Stimulated activated CD8-positive, alpha-beta memory T cell treated with anti-CD3 and anti-CD28 coated beads, Interleukin-15, amount 100 ng/mL, for 4 hours (primary cell): ENCODE data around the gene NEK6.

Experiments
- DNase-seq, 2 donors: peaks; one replicate each; pipeline ENCODE4 v3.0.0-alpha.2; 2020; ENCODE audit warnings: low read depth in 2 of 2

Gene NEK6

DNA sequence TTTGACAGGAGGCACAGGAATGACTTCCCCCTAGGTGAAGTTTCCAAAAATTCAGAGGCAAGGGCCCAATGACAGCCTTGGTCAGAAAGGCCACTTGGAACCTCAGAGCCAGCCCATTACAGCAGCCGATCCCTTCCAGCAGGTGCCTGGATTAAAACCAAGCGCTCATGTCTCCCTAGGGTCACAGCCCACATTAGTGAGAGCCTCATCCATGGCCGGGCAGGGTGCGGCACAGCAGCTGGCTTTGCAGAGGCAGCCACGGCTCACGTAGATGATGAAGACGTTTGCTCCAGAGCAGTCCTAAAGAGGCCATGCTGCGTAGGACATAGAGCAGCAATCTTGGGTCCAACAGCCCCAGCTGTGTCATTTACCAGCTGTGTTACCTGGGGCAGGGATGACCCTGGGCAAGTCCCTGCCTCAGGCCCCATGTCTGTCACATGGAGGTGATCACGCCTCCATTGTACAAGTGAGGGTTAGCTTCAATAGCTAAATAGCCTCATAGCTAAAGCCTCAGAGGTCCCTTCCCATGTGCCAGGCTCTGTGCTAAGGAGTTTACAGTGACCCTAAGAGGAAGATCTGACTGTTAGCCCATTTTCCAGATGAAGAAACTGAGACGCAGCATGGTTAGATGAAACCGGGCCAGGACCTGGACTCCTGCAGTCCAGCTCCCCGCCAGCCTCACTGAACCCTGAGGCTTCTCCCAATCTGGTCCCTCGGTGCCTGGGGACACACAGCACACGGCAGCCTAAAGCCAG is 39.2 kb downstream of the NEK6 start:
- DNase-seq: no peak

DNA sequence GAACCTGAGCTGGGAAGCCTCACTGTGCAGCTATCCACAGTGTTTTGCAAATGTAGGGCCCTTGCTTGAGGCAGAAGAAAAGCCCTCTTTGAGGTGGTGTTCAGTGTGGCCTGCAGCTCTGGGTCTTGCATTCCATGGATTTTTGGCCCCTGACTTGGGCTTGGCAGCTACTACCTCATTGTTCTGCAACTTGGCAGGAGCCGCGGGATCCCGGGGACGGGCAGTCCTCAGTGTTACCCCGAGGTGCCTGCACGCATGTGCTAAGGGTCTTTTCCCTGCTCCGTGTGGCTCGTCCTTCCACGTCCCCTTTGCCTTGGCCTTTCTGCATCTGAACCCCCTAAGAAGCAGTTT is 39.8 kb downstream of the NEK6 start:
- DNase-seq: no peak

DNA sequence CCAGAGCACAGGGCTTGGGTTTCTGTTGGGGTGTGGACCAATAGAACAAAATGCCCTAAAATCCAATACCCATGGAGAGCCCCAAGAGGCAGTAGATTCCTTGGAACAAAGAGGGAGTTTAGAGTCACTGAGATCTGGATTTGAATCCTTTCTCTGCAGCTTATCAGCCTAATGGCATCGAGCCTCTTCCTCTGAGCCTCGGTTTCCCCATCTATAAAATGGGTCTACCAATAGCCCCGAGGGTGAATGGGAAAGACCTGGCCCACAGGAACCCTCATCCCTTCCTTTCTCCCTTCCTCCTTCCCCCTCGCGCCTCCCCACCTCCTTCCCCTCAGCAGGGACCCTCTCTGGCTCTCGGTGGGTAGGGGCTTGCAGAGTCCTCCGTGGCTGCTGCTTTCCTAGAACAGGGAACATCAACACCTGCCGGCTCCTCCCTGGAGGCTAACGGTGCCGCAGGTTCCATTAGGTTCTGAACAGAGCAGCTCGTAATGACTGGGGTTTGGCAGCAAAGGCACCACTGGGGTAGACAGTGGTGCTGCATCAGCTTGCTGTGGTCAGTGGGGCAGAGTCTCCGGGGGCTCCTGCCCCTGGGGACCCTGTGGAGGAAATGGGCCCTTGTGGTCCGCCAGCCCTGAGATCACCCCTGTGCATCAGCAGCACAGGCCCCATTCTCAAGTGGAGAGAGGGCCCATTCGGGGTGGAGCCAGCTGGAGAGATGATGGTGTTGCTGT is 40.3 kb downstream of the NEK6 start:
- no peak for DNase-seq

DNA sequence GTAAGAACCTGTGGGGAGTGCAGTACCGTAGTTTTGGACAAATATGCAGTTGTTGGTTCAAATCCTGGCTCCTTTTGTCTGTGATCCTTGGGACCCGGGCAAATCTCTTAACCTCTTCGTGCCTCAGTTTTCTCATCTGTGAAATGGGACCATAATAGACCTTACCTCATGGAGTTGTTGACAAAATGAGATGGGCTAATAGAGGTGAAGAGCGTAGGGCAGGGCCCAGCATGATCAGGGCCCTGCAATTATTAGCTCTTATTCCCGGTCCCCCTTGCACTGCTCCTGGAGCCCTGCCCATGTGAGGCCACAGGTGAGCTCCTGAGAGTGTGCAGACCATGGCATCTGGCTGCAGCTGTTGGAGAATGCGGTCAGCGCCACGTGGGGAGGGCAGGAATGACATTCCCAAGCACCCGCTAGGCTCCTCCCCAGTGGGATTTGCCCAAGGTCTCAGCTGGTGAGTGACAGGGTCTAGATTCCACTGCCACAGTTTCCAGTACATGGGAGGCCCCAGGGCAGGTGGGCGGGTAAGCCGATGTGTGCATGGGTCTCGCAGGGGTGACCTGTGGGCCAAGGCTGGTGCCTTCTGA is 41.0 kb downstream of the NEK6 start:
- no peak for DNase-seq

DNA sequence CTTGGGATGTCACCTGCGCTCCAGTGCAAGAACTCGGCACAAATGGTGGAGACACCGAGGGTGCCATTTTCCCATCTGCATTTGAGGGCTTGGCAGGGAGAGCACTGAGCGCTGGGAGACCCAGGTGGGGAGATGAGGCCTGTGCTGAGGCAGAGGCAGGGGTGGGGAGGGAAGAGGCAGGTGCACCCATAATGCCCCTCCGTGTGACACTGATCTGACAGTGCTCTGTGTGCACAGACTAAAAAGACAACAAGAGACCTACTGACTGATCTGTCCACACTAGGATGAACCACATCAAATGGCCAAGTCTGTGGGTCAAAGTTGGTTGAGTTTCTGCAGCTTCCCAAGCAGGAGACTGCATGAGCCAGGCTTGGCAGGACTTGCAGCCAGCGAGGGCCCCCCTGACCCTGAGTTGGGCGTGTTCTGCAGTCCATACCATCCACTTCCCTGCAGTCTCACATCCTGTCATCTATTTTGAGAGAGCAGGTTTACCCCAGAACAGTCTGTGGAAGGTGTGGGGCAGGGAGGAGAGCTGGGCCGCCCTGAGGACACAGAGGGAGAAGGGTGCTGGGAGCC is 41.9 kb downstream of the NEK6 start:
- DNase-seq: no peak

DNA sequence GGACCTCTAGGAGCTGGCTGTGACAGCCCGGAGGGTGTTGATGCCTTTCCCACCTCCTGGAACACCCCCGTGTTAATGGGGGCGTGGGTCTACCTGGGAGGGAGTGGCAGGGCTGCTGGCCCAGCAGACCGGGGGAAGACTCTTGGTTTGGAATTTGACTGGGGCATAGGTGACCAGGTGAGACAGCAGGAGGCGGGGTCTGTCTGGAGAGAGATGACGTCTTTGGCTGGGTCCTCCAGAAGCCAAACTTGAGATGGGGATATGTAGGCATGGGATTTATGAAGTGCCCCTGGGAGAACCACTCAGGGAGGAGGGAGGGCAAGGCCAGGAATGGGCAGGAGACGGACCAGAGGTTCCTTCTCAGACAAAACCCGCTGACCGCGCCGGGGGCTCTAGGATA is 42.6 kb downstream of the NEK6 start:
- DNase-seq: no peak

DNA sequence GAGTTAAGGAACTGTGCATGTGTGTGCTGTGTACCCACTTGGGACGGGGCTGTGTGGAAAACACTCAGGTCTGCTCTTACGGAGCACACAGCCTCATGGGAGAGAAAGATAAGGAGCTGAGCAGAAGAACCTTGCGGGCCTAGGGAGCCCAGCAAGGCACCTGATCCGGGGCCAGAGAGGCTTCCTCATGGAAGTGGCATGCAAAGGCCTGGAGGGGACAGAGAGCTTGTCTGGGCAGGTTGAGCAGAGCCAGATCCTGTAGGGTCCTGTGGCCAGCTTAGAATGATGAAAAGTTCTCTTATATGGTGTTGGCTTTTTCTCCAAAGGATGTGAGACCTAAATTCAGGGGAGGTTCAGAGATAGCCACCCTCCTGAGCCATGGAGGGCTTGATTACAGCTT is 45.2 kb downstream of the NEK6 start:
- no peak for DNase-seq

DNA sequence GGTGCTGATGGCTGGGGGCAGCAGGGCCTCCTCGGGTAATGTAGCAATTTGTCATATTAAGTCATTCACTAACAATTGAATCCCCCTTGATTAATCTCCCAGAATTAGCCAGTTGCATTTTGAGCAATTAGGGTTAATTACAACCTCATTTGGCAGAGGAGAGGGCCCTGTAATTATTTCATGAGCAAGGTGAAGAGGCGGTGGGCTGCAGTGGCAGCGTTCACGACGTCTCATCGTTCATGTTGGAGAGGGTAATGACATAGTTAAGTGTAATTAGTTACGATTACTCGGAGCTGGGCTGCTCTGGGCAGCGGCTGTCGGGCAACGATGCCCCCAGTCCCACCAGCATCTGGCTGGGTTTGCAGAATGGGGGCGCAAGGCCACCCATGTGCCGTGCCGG is 46.0 kb downstream of the NEK6 start:
- no peak for DNase-seq

DNA sequence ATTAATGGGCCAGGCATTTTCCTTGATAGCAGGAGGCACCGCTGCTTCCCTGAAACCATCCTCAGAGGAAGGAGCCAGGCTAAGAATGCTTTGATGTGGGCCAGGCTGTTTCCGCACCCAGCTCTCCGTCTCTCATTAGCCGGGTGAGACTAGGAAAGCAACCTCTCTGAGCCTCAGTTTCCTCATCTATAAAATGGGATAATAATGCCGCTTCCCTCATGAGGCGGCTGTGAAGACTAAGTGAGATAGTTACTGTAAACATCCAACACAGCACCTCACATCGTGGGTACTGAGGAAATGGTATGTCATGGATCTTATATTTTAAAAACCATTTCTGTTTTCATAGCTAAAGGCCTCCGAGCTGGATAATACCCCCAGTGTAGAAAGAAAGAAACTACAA is 46.5 kb downstream of the NEK6 start:
- DNase-seq: no peak

DNA sequence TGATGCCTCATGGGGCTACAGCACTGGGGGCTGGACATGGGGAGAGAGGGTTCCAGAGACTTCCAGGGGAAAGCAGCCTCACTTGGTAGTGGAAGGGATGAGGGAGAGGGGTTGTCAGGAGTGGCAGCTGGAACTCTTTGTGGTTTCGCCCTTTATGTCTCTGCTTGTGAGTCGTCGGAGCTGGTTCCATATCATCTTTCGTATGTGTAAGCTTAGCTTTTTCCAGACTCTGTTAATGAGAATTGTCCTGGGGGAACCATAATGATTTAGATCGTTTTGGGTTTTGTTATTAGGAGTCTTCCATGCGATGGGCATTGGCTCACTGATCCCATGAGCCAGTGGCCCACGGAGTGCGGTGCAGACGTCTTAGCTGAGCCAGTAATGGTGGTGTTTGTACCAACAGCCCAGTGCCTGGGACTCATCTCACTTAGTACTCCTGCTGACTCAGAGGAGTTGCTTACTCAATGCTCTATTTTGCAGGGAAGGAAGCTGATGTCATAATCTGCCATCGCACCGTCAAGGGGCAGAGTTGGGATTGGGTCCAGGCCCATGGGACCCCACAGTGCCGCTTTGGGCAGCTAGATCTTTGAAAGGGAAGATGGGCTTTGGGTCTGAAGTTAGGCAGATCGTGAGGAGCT is 48.5 kb downstream of the NEK6 start:
- no peak for DNase-seq

DNA sequence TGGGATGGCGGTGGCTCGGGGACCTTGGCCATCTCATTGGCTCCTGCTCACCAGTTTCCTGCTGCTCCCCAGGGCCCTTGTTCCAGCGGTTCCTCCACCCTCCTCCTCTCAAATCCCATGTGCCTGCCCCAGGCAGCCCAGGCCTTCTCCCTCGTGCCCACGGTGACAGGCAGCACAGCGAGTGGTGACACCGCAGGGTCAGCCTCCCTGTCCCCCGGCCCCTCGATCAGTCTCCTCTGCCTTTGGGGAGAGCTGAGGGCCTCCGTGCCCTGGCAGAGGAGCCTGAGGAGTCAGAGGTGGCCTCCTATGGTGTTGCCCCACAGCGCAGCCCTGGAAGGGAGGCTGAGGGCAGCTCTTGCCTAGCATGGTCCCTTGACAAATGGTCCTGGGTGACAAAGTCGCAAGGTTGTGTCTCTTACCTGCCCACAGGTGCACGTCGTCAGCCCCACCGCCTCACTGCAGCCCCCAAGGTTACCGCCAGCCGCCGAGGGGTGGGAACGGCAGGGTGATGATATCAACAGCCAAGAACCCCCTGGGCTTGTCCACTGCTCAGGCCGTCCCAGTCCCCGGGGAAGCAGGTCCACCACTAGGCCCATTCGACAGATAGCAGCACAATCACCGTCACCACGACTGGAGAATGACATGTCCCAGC is 49.8 kb downstream of the NEK6 start:
- DNase-seq: no peak

DNA sequence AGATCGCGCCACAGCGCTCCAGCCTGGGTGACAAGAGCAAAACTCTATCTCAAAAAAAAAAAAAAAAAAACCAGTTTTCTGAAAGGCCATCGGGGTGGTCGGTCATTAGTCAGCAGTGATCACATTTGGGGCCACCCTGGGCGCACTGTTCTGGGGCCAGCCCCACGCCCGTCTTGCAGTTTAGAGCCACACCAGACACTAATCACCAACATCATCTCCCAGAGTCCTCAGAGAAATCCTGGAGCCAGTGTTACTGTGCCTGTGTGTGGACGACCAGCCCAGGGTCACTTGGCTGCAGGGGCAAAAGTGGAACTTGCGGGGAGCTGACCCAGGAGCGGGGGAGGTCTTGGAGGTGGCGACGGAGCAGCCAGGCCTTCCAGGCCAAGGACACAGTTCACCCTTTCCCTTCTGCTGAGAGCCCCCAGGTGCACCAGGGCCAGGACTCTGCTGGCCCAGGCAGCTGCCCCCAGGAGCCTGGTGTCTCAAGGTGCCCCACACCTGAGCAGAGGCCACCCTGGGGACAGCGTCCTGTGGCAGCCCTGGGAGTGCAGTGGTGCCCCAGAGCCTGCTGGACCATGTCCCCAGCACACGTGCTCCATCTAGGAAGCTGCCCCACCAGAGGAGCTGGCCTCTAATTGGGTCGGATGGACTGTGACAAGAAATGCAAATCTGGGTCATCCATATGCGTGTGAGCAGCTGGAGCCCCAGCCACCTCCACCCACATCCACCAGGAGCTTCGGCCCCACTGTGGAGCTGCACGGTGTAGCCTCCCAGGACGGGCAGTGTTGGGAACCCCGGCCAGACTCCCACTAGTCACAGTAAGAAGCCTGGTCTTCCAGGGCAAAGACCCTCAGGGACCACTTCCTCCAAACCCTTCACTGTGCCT is 51.1 kb downstream of the NEK6 start:
- no peak for DNase-seq

DNA sequence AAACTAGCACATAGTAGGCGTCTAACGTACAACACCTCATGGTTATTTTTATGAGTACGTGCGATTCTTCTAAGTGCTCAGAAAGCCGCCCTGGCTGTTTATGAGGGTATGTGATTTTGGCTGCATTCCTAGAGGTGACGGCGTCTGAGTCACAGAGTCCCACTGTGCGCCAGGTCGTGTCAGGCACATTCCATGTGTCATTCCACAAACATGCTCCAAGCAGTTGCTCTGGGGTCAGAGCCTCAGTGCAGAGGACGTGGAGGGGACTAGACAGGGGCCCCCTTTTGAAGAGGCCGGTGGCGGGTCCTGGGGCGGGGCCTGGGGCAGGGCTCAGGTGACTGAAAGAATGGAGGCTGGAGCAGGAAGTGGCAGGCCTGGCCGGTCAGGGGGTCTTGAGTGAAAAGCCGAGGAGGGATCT is 51.9 kb downstream of the NEK6 start:
- no peak for DNase-seq

DNA sequence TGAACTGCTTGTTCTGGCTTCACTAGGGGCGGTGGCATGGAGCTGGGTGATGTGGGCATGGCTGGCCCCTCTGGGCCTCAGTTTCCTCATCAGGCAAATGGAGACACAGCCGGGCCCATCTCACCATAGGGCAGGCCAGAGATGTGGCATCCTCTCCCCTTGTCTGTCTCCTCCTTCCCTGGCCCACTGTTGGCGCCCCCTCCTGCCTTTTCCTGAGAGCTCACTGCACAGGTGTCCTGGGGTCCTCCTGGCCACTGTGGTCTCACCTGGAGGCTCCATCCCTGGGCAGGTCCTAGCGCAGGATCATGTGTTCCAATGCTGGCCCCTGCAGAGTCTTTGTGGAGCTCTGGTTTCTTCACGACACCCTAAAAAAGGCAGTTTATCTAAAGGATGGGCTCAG is 53.5 kb downstream of the NEK6 start:
- DNase-seq: no peak

DNA sequence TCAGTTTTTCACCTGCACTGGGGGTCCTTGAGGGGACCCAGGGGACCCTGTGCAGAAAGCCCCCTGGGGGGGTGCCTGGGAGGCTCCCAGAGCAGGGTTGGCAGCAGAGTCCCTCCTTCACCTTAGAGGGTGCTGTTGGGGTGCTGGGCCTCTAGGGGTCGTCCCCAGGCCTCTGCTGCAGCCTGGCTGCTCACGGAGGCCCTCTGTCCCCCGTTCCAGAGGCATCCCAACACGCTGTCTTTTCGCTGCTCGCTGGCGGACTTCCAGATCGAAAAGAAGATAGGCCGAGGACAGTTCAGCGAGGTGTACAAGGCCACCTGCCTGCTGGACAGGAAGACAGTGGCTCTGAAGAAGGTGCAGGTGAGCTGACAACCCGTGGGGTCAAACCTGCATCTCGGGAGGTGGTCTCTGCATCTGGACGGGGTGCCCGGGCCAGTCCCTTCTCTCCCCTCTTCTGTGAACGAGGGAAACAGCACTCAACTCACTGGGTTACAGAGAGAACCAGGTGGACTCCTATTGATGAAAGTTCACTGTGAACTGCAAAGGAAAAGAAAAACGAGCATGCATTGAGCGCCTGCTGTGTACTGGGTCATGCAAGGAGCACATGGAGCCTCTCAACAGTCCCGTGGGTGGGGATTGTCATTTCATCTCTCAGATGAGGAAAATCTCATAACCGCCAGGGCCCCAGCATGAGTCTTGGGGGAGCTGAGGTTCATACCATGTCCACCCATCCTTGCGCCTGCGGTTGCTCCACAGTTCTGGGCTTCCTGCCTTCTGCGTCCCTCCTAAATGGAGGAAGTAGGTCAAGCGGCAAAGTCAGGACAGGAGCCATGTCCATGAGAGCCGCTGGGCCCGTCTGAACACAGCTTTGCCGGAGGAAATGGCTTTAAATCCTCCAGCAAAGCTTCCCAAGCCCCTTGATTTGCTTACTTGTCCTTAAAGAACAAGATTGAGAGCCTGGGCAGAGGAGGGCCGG is 54.8 kb downstream of the NEK6 start:
- DNase-seq: no peak

DNA sequence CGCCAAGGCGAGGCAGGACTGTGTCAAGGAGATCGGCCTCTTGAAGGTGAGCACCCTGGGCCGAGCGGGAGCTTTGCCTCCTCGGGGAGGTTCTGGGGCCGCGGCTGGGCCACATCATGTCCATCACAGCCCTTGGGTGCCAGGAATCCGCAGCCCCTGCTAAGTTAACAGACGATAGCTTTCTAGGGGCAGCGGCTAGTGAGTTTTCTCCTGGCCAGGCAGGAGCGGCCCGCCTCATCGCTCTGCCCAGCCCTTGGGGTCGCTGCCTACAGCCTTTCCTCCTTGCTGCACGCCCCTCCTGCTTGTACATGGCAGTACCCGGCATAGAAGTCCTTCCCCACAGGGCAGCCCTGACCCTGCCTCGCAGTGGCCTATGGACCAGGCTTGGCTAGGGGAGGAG is 56.2 kb downstream of the NEK6 start:
- DNase-seq: no peak

DNA sequence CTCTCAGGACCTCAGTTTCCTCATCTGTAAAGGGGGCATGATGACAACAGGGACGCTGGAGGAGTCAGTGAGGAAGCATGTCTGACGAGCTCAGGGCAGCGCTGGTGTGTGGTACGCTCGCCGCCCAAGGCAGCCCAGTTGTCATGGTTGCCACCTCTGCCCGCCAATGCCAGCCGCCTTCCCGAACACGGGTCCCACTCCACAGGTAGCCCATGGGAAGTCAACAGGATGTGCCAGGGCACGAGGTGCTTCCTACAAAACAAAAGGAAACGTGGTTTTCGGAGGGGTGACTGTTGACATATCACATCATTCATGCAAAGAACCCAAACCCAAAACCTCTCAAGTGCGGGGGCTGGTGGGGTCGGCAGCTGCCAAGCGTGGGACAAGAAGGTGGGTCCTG is 58.1 kb downstream of the NEK6 start:
- no peak for DNase-seq

DNA sequence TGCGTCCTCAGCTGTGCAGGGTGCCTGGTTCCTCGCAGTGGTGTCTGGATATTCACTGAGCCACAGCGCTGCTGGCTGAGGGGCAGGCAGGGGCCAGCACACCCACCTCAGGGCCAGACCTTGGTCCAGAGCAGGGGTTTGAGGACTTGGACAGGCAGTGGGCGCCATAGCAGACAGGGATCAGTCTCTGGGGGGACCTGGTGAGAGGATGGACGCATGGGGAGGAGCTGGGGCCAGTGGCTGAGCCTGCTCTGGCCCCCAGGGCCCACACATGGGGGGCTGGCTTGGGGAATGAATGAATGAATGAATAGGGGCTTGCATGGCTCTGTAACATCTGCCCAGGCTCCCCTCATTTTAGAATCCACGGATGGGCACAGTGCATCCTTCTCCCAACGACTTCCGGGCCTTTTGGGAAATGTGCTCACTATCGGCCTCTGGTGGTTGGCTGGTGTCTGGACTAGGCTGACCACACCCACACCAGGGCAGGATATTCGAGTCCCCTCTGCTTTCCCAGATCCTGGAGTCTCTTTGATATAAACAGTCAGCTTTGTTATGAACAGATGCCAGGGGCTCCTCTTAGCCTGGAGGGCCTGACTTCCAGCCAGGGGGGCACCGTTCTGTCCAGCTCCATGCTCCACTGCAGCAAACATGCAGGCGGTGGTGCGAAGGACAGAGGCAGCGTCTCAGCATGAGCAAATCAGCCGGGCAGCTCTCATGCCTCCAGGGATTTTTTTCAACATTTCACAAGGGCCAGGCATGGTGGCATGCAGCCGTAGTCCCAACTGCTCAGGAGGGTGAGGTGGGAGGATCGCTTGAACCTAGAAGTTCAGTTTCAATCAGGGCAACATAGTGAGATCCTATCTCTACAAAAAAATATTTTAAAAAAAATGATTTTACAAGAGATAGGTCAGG is 62.6 kb downstream of the NEK6 start:
- DNase-seq: no peak

DNA sequence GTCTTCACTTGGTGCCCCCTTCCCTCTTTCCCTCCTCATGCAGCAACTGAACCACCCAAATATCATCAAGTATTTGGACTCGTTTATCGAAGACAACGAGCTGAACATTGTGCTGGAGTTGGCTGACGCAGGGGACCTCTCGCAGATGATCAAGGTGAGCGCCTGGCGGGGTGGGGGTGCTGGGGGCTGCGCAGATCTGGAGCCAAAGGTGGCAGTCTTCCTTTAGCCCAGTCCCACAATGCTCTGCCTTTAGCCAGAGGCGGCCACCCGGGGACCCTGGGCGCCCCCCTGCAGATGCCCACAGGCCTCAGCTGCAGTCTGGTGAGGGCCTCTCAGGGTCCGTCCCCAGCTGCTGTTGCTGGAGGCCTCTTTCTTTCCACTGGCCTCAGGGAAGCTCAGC is 63.7 kb downstream of the NEK6 start:
- no peak for DNase-seq
